ENCODE data around the gene SLC30A7.
"Not testable (repeated sequence)": the region's sequence is repeated elsewhere in the genome, so short reads cannot be mapped to it uniquely, and the experiment has no call there.

Gene SLC30A7

DNA sequence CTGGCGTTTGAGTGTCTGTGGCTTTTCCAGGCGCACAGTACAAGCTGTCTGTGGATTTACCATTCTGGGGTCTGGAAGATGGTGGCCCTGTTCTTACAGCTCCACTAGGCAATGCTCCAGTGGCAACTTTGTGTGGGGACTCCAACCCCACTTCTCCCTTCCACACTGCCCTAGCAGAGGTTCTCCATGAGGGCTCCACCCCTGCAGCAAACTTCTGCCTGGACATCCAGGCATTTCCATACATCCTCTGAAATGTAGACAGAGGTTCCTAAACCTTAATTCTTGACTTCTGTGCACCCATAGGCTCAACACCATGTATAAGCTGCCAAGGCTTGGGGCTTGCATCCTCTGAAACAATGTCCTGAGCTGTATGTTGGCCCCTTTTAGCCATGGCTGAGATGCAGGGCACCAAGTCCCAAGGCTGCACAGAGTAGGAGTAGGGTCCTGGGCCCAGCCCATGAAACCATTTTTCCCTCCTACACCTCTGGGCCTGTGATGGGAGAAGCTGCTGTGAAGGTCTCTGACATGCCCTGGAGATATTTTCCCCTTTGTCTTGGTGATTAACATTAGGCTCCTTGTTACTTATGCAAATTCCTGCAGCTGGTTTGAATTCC is 5.9 kb upstream of the SLC30A7 start:
- DNase-seq (ENCODE audit: low spot score): not testable (repeated sequence)

DNA sequence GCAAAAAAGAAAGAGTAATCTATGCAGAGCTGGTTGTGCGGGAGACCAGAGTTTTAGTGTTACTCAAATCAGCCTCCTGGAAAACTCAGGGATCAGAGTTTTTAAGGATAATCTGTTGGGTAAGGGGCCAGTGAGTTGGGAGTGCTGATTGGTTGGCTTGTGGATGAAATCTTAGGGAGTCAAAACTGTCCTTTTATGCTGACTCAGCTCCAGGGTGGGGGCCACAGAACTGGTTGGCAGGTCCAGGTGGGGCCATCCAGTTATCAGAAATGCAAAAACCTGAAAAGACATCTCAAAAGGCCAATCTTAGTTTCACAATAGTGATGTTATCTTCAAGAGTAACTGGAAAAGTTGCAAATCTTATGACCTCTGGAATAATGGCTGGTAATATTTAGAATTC is 4.5 kb upstream of the SLC30A7 start:
- DNase-seq (ENCODE audit: low spot score): no peak

DNA sequence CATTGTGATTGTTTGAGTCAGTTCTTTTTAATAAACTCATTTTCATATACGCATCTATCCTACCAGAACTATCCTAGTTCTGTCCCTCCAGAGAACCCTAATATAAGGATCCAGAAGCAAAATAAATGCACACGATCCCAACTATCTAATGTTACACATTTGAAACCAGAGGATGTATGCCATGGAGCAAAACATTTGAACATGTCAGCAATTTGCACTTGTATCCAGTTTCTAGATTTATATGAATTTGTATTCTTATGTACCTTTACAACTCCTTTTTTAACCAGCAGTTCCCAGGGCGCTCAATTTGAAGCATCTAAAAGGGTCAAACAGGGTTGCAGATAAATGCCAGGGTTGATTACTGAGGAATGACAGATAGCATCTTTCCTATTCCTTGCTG is 3.3 kb upstream of the SLC30A7 start:
- no peak for DNase-seq (ENCODE audit: low spot score)

DNA sequence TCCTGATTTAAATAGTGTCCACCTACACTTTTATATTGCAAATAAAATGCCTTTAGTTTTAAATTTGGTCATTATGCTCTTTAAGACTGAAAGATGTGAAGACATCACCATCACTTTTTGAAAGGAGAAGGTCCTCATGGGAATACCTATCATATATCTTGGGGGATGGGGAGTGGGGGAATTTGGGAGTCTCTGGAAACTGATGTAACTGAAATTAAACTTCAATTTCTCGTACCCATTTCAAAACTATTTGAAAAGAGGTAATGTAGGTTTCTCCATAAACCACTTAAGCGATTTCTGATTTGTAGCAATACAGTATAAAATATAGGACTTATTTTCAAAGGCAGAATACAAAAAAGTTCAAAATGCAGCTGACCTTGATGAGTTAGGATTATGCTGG is 2.2 kb upstream of the SLC30A7 start:
- no peak for DNase-seq (ENCODE audit: low spot score)

DNA sequence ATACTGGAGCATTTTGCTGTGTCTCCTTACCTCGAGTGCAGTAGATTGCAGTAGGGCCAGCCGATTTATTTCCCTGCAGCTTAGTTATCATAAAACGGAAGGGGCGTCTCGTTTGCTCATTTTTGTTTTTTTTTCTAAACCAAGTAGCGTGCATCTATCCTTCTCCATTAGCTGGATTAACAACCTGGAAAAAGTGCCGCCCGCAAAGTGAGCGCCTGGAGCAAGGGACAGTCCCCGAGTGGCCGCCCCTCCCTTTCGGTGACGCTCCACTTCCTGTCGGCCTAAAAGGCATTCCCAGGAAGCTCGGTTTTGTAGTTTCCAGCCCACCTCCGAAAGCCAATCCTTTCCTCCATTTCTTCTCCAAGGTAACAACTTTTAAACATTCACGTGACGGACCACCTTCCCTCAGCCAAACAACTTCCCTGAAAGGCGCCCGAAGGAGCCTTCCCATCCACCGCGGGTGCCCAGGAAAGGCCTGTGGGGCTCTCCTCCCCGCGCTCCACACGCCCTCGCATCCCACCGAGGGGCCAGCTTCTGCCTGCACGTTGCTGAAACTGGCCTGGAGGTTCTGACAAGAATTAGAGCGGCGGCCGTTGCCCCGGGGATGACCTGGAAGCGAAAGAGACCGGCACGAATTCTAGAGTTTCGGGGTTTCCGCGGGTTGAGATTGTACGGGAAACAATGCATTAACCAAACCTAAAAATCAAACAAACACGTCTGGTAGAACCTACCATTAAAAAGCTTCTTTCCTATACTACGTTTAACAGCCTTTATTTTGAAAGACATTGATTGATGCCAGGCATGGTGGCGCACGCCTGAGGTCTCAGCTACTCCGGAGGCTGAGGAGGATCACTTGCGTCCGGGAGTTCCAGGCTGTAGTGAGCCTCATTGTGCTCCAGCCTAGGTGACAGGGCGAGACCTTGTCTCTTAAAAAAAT is 1.0 kb upstream of the SLC30A7 start, which contains the start of gene EXTL2:
Gene EXTL2 (minus strand): TSS at position 240 of the 937 bp plus-strand sequence. CDS start 6,085 bp downstream, outside the sequence.
- DNase-seq (ENCODE audit: low spot score): peak; percentile 87

DNA sequence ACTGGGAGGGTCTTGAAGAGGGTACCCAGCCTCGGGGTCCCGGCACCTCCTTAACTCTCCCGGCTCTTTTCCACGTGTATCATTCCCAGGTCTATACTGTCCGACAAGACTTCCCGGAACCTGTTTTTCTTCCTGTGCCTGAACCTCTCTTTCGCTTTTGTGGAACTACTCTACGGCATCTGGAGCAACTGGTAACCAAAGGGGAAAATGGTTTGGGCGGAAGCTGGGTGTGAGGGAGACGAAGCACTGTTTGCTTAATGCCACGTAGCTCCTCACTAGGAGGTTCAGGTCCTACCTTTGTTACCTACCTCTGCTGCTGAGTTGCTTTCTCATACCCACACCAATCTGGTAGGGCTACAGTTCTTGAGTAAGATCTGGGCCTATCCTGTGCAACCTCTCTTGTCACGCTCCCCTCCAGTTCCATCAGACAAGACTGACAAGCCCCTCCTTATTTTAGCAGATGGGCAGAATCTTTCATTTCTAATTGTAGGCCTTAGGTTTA is 642 bp downstream of the SLC30A7 start:
- DNase-seq (ENCODE audit: low spot score): no peak

DNA sequence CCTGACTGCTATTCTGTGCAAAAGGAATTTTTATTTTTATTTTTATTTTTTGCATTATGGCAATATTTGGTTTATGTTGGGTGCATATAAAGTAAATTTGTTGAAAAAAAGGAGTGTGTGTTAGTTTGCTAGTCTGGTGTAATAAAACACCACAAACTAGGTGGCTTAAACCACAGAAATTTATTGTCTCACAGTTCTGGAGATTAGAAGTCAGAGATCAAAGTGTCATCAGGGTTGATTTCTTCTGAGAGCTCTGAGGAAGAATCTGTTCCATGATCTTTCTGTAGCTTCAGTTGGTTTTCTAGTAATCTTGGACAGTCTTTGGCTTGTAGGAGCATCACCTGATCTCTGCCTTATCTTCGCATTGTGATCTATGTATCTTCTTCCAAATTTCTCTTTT is 6.5 kb downstream of the SLC30A7 start:
- DNase-seq (ENCODE audit: low spot score): no peak

DNA sequence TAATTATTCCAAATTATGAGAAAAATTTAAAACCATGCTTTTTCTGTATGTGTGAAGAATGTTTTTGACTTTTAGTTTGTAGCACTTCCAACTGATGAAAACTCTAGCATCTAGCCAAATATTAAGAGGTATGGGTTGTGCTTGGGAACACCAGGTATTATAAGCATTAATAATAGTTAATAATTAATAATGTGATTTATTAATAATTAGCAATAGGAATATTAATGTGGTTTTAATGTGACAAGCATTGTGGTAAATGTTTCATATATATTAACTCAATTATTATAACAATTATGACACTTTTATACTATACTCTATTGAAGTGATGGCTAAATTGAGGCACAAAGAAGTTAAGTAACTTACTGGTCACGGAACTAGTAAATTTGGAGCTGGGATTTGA is 7.9 kb downstream of the SLC30A7 start:
- no peak for DNase-seq (ENCODE audit: low spot score)

DNA sequence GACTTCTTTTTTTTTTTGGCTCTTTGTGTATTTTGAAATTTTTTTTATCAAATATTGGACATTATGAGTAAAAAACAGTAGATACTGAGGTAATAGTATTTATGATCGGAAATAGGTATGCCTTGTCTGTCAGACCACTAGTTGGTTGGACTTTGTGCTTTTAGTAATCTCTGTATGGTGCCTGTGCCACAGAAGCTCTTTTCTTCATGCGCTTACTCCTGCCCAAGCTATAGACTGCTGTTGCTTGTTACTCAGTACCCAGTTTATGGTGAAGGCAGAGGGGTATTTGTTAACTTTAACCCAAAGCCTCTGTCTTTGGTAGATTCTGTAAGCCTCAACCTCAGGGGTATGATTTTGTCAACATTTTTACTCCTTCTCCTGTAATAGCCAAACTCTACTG is 8.6 kb downstream of the SLC30A7 start:
- no peak for DNase-seq (ENCODE audit: low spot score)

DNA sequence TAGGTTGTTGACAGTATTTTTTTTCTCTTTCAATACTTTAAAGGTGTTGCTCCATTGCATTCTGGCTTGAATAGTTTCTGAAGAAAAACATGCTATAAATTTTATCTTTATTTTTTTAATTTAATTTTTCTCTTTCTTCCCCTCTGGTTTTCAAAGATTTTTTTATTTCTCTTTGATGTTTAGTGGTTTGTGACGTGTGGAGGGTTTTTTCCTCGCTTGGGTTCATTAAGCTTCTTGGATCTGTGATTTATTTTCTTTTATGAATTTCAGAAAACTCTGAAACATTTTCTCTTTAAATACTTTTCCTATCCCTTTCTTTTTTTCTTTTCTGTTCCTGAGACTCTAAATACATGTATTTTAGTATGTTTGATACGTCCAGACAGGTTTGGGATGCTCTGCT is 9.3 kb downstream of the SLC30A7 start:
- no peak for DNase-seq (ENCODE audit: low spot score)

DNA sequence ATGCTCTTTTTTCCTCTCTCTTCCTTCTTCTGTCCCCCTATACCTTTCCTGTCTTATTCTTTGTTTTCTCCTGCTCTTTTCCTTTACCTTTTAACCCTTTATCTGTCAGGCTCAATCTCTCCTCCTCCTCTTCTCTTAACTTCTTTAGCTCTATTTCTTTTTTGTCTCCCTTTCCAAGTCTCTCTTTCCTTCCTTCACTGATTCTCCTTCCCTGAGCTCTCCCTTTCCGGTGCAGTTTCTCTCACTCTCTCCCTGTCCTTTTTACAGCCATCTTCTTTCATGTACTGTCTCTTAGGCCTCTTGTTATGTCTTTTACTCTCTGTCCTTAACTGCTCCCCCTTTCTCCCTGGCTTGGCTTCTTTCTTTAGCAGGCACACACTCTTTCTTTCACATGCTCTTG is 12.0 kb downstream of the SLC30A7 start:
- no peak for DNase-seq (ENCODE audit: low spot score)

DNA sequence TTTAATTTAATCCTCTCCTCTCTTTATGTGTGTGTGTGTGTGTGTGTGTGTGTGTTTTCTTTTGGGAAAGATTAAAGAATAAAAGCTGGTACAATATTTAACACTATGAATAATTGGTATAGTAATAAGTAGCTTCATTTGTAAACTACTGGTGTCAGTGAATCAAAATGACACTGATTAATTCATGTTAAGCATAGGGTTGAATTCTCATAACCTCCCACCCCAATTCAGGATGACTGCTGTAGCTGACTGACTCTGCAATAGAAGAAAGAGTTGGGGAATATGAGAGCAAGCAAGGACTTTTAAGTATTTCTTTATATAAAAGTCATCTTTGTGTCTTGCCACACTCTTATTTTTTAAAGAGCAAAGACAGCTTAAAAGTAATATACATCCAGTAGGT is 13.1 kb downstream of the SLC30A7 start:
- no peak for DNase-seq (ENCODE audit: low spot score)

DNA sequence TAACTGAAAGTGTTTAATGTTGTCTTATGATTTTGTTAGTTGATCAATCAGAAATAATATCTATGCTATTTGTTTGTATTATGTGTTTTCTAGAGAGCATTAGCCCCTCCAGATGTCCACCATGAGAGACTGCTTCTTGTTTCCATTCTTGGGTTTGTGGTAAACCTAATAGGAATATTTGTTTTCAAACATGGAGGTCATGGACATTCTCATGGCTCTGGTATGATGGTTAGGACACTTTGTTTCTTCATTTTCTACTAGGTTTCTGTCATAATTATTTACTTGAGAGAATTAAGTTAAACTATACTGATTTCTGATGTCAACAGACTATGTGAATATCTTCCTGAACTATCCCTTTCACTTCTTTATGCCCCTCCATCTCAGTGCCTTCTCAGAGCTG is 16.1 kb downstream of the SLC30A7 start:
- DNase-seq (ENCODE audit: low spot score): no peak

DNA sequence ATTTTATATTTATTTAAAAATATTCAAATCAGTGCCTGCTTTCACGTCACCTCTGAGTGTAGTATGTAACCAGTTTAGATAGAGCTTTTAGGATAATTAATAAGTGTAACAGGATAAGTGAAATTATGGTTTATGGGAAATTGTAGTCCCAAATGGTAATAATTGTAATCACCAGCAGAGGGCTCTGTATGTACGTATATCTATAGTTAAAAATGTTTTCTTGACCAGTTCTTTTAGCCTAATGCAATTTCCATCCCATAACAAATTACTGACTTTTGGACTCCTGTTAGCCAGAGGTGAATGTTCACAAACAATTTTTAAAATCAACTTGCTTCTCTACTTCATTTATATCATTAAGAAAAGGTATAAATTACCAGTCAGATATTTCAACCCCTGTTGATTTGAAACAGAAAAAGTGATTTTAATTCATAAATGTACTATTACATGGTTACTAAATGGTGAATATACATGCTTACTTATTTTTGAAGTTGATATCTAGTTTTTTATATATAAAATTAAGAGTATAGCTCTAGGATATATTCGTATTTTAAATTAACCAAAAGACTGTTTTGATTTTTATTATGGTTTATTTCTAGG is 25.3 kb downstream of the SLC30A7 start:
- peak; percentile 41 for DNase-seq (ENCODE audit: low spot score)

DNA sequence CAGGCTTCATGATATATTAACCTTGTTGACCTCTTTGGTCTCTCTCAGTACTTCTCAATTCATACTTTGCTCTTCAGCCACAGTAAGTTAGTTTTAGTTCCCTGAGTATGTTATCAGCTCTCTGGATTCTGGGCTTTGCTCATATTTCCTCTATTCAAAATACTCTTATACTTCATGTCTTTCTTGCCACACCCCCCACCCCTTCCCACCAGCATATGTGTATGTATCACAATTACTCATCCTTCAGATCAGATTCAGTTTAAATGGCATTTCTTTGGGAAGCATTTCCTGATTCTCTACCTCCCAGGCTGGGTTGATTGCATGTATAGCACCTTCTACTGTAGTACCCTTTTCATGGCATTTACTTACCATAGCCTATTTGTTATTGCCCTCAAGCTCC is 28.3 kb downstream of the SLC30A7 start:
- DNase-seq (ENCODE audit: low spot score): no peak

DNA sequence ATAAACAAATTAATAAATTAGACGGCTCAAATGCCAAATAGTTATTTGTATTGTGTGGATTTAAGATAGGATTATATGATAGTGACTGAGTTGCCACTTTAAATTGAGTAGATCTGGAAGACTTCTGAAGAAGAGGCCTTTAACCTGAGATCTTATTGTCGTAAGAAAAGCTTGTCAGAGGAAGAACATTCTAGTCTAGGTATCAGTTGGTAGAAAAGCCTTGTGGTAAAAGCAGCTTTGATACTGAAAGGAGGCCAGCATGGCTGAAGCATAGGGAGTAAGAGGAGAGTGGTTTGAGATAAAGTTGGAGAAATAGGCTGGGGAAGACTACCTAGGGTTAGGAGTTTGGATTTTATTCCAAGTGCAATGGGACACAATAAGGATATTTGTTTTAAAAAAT is 29.1 kb downstream of the SLC30A7 start:
- DNase-seq (ENCODE audit: low spot score): no peak

DNA sequence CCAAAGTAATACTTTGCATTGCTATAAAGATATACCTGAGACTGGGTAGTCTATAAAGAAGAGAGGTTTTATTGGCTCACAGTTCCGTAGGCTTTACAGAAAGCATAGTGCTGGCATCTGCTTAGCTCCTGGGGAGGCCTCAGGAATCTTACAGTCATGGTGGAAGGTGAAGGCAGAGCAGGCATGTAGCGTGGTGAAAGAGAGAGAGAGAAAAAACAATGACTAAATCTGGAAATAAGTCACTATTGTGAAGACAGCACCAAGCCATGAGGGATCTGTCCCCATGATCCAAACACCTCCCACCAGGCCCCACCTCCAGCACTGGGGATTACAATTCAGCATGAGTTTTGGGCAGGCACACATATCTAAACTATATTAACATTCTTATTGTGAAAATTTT is 30.4 kb downstream of the SLC30A7 start:
- no peak for DNase-seq (ENCODE audit: low spot score)

DNA sequence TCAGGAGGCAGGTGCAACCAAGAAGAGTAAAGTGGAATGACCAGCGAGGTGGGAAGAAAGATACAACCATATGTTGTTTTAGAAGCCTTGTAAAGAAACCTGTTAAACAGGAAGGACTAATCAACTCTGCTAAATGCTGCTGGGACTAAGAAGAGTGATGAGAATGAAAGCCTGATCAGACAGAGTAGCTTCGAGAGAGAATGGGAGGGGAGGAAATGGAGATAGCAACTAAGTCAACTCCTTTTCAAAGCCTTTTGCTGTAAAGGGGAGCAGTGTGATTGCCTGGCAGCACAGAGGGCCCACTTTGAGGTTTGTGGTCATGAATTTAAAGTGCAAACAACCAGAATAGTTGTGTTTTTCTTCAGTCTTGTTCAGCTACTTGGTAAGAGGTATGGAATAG is 31.4 kb downstream of the SLC30A7 start:
- DNase-seq (ENCODE audit: low spot score): no peak

DNA sequence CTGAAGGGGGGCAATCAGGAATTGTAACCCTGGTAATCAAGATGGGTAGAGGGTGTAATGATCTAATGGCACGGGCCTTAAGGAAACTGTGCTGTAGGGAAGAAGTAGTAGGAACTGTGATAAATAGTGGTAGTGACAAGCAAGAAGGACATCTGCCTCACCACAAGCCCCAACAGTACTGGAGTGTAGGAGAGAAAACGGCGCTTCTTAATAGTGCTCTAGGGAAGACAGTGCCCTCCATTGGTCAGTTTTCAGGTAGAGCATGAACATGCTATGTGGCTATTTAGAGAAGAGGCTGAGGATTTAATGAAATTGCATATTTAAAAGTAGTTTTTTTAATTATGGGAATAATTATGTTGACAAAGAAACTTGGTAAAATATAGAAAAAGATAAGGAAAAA is 32.2 kb downstream of the SLC30A7 start:
- no peak for DNase-seq (ENCODE audit: low spot score)

DNA sequence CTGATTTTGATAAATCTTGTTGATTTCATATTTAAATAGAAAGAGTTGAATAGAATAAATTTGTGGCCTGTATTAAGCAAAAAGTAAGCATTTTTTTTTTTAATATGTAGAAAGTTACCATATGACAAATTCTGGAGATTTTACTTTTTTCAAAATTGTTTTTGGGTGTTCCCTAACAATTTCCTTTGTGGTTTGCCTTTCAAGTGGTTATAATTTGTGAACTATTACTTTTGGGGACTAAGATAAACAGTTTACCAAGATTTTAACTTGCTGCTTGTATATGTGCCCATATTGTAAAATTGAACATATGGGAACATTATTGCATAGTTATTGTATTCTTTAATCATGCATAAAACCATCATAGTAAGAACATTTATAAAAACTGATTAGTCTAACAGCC is 34.6 kb downstream of the SLC30A7 start:
- DNase-seq (ENCODE audit: low spot score): no peak

DNA sequence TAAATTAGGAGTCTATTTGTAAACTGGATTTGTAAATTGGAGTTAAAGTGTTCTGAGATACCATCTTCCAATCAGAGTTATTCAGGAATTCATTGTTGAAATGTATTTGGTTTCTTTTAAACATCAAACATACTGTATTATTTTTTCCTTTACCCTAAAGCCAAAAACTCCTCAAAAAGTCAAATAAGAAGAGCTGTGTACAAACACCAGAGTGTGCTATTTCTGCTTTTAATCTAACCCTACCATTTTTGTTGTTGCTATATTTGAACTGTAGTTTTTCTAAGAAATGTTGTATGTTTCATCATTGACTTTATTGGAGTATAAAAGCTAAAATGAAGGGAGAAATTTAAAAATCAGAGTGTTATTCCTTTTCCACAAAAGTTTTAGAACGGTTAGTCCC is 35.8 kb downstream of the SLC30A7 start:
- DNase-seq (ENCODE audit: low spot score): no peak

DNA sequence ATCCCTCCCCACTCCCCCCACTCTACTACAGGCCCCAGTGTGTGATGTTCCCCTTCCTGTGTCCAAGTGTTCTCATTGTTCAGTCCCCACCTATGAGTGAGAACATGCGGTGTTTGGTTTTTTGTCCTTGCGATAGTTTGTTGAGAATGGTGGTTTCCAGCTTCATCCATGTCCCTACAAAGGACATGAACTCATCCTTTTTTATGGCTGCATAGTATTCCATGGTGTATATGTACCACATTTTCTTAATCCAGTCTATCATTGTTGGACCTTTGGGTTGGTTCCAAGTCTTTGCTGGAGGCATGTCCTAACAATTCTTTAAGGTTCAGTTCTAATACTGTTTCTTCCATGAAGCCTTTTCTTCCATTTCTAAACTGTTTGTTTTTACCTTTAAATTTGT is 37.7 kb downstream of the SLC30A7 start:
- not testable (repeated sequence) for DNase-seq (ENCODE audit: low spot score)
